Measurements from ENCODE around the gene HSD11B2.

GRCh38 chr16:67392301-67393059, 38.4 kb upstream of the HSD11B2 start:
- TF ChIP-seq ZNF366 (tag by site-specific recombination; conservative IDR thresholded peaks at IDR 0.05), result no peak
- TF ChIP-seq, protein P1, sequence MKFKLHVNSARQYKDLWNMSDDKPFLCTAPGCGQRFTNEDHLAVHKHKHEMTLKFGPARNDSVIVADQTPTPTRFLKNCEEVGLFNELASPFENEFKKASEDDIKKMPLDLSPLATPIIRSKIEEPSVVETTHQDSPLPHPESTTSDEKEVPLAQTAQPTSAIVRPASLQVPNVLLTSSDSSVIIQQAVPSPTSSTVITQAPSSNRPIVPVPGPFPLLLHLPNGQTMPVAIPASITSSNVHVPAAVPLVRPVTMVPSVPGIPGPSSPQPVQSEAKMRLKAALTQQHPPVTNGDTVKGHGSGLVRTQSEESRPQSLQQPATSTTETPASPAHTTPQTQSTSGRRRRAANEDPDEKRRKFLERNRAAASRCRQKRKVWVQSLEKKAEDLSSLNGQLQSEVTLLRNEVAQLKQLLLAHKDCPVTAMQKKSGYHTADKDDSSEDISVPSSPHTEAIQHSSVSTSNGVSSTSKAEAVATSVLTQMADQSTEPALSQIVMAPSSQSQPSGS (tag by site-specific recombination; IDR thresholded peaks at IDR 0.05; ENCODE audit: low read depth), result no peak
- no peak for TF ChIP-seq CTCF (tag by site-specific recombination; IDR thresholded peaks at IDR 0.05)
- no peak for TF ChIP-seq SP2 (tag by site-specific recombination; IDR thresholded peaks at IDR 0.05)
- no peak for TF ChIP-seq ZNF121 (tag by site-specific recombination; IDR thresholded peaks at IDR 0.05)
- TF ChIP-seq ZNF350 (tag by site-specific recombination; IDR thresholded peaks at IDR 0.05), result no peak
- TF ChIP-seq ZNF169 (tag by site-specific recombination; IDR thresholded peaks at IDR 0.05), result no peak
- no peak for TF ChIP-seq YY1 (tag by site-specific recombination; IDR thresholded peaks at IDR 0.05)

Measured in HEK293 (cell line).